Endothelial cell of umbilical vein (primary cell): Measurements from ENCODE around the gene CCDC38. TPM values are rescaled to one million over a fixed set of nuclear protein-coding genes. Genes with fewer than 3 reads are reported as not detected.

ENCODE experiments used
- BruUV-seq: library from RNA; stranded (reverse); fragments of 400-500 nt; replicated peaks from 2 replicates; lab custom pipeline; 2021; lab: Mats Ljungman, UMichigan
- CTCF ChIA-PET: fragments of 300-600, 350-600 bp; sonication (Branson Sonifier 250); formaldehyde crosslinking; loops from one replicate; lab custom pipeline; 2021; ENCODE audit warnings: antibody characterized with exemption, inconsistent platforms; lab: Charles Lee
- POLR2A ChIA-PET: fragments of 300-600, 350-600 bp; sonication (Branson Sonifier 250); formaldehyde crosslinking; loops from one replicate; lab custom pipeline; 2021; ENCODE audit warnings: antibody characterized with exemption, inconsistent platforms; lab: Charles Lee
- DNase-seq: peaks from one replicate; pipeline ENCODE4 v3.0.0-alpha.2; 2011; ENCODE audit warnings: low read depth, low spot score
- FAIRE-seq: peaks from 2 replicates; lab custom pipeline; 2011; peaks lifted over from hg19 to GRCh38; lab: Jason Lieb, UNC
- H2AFZ ChIP-seq: 2 replicates; pipeline ENCODE4 v1.6.0; 2012; ENCODE audit warnings: low read depth, low read length, control low read depth, inconsistent platforms
- H3K27ac ChIP-seq: 2 replicates; pipeline ENCODE4 v1.5.1; 2011; ENCODE audit warnings: low read depth, mild to moderate bottlenecking, control low read depth, low read length, moderate library complexity; ENCODE audit not compliant: insufficient read depth
- H3K27me3 ChIP-seq, 2 experiments: 2 replicates each; pipeline versions ENCODE4 v1.6.0 to v1.6.1; 2011; ENCODE audit warnings: low read length in 2 of 2, mixed read lengths in 1 of 2; ENCODE audit not compliant: control insufficient read depth in 2 of 2, insufficient read depth in 2 of 2
- H3K36me3 ChIP-seq, 2 experiments: 2 replicates in 1 of 2; 3 replicates in 1 of 2; pipeline ENCODE4 v1.5.1; 2011; ENCODE audit warnings: low read length in 2 of 2, mild to moderate bottlenecking in 1 of 2, moderate library complexity in 1 of 2; ENCODE audit not compliant: control insufficient read depth in 2 of 2, insufficient read depth in 2 of 2; ENCODE audit errors: extremely low read depth in 1 of 2
- H3K4me1 ChIP-seq: 3 replicates; pipeline ENCODE4 v1.5.1; 2011; ENCODE audit warnings: mild to moderate bottlenecking, low read length; ENCODE audit not compliant: control insufficient read depth, insufficient read depth; ENCODE audit errors: extremely low read depth
- H3K4me2 ChIP-seq: 2 replicates; pipeline ENCODE4 v1.6.1; 2011; ENCODE audit warnings: low read length, control low read depth, mixed read lengths; ENCODE audit not compliant: insufficient read depth
- H3K4me3 ChIP-seq, 3 experiments: fragments of 200-600 bp in 1 of 3; sonication (generic), shearing (Covaris generic) in 1 of 3; replicated peaks in 1 of 3; 2 replicates each; pipeline ENCODE4 v1.5.1; 2011 to 2016; ENCODE audit warnings: control low read depth in 3 of 3, low read length in 3 of 3, mild to moderate bottlenecking in 2 of 3, inconsistent platforms in 1 of 3, low read depth in 1 of 3, moderate library complexity in 1 of 3; ENCODE audit not compliant: insufficient read depth in 1 of 3
- H3K79me2 ChIP-seq: 2 replicates; pipeline ENCODE4 v1.6.0; 2012; ENCODE audit warnings: low read length, inconsistent platforms; ENCODE audit not compliant: control insufficient read depth, insufficient read depth
- H3K9ac ChIP-seq: replicated peaks from 2 replicates; pipeline ENCODE3; 2011; ENCODE audit warnings: low read length, control low read depth; ENCODE audit not compliant: insufficient read depth; ENCODE audit errors: extremely low read depth
- H3K9me1 ChIP-seq: replicated peaks from 3 replicates; pipeline ENCODE4 v1.6.0; 2011; ENCODE audit warnings: mild to moderate bottlenecking, low read length; ENCODE audit not compliant: control insufficient read depth, insufficient read depth; ENCODE audit errors: extremely low read depth
- H3K9me3 ChIP-seq: replicated peaks from 2 replicates; pipeline ENCODE4 v1.5.1; 2012; ENCODE audit warnings: low read length, inconsistent platforms; ENCODE audit not compliant: control insufficient read depth, insufficient read depth
- H4K20me1 ChIP-seq: replicated peaks from 2 replicates; pipeline ENCODE3; 2011; ENCODE audit warnings: mild to moderate bottlenecking, low read length; ENCODE audit not compliant: control insufficient read depth, insufficient read depth; ENCODE audit errors: extremely low read depth
- CTCF ChIP-seq, 2 donors: IDR thresholded peaks; 1 replicate in 1 of 2; 2 replicates in 1 of 2; pipeline ENCODE4 v1.5.1; 2011; ENCODE audit warnings: low read length in 2 of 2, mild to moderate bottlenecking in 2 of 2, moderate library complexity in 2 of 2, control low read depth in 1 of 2, inconsistent platforms in 1 of 2, low read depth in 1 of 2; ENCODE audit not compliant: insufficient read depth in 1 of 2; ENCODE audit errors: extremely low read depth in 1 of 2
- EZH2 ChIP-seq: IDR thresholded peaks from 2 replicates; pipeline ENCODE4 v1.6.1; 2012; ENCODE audit warnings: borderline replicate concordance, low read depth, mild to moderate bottlenecking, moderate library complexity, low read length, inconsistent platforms; ENCODE audit not compliant: severe bottlenecking
- FOS ChIP-seq: IDR thresholded peaks from 2 replicates; pipeline ENCODE4 v1.6.1; 2011; ENCODE audit warnings: mild to moderate bottlenecking, low read length, moderate library complexity, borderline replicate concordance; ENCODE audit not compliant: insufficient read depth
- GATA2 ChIP-seq: IDR thresholded peaks from 2 replicates; pipeline ENCODE4 v1.7.0; 2011; ENCODE audit warnings: low read depth, mild to moderate bottlenecking, moderate library complexity, mixed read lengths, low read length; ENCODE audit not compliant: insufficient read length, insufficient read depth
- JUN ChIP-seq: IDR thresholded peaks from 2 replicates; pipeline ENCODE4 v1.6.1; 2011; ENCODE audit warnings: borderline replicate concordance, low read depth; ENCODE audit not compliant: insufficient read length, insufficient read depth
- MAX ChIP-seq: IDR thresholded peaks from 2 replicates; pipeline ENCODE4 v1.6.1; 2011; ENCODE audit not compliant: insufficient read depth, insufficient read length
- MYC ChIP-seq: IDR thresholded peaks from one replicate; pipeline ENCODE4 v1.6.1; 2011; ENCODE audit warnings: mild to moderate bottlenecking, low read depth, low read length
- POLR2A ChIP-seq: IDR thresholded peaks from 2 replicates; pipeline ENCODE4 v1.6.1; 2012; ENCODE audit warnings: low read depth, mild to moderate bottlenecking, control low read depth, low read length
- POLR2AphosphoS5 ChIP-seq: IDR thresholded peaks from 2 replicates; pipeline ENCODE4 v1.6.1; 2012; ENCODE audit warnings: low read depth, mild to moderate bottlenecking, control low read depth, low read length, moderate library complexity; ENCODE audit not compliant: insufficient read depth
- dilution Hi-C: fragments of 300-500 bp; cut with MboI; formaldehyde crosslinking; loops from one replicate; pipeline ENCODE4 v1.15.0; 2019; ENCODE audit warnings: low sequenced_read_pairs; ENCODE audit not compliant: extremely low pct_ligation_motif_present
- intact Hi-C: fragments of 100-400 bp; cut with micrococcal nuclease; formaldehyde crosslinking; loops from one replicate; pipeline ENCODE4 v1.10.0; 2022
- polyA plus RNA-seq, 4 experiments: library from polyadenylated mRNA; depleted of rRNA in 3 of 4; stranded (reverse) in 3 of 4; unstranded in 1 of 4; fragments of >200 nt; gene quantifications; 2 replicates each; pipeline versions ENCODE4 v1.2.1 to v1.2.3, GENCODE V29; 2011 to 2012; ENCODE audit warnings: missing spikeins in 1 of 4
- total RNA-seq: library from RNA; stranded (reverse); gene quantifications from 2 replicates; pipeline ENCODE4 v1.2.3, GENCODE V29; 2021

The CCDC38 gene
- total and polyA plus RNA-seq, 2 donors (not counting 3 experiments of a cell fraction or from before 2014, with no cell fraction given) = not detected

- ChIA-PET POLR2A (no interaction called here), CTCF (interaction anchor here (0.8 to 1.8 kb wide), 5 partner anchors 8 to 90 kb away, joined by 3 to 12 read pairs (median 4); no protein-coding TSS in a partner anchor)
- H3K4me2 ChIP-seq = peak overlapping the region; percentile 55
- H3K9me1 ChIP-seq = no peaks in the 10 kb centered on the region
- H3K4me1 ChIP-seq = no peaks in the 10 kb centered on the region
- dilution Hi-C loops (no loop called here), intact Hi-C loops (no loop called here)
- BruUV-seq = no TSS peak
- peaks cover 3 to 6% of the 10 kb centered on the region in 2 experiments for H3K27me3 ChIP-seq
- H3K9me3 ChIP-seq = no peaks in the 10 kb centered on the region
- H3K9ac ChIP-seq = no peak overlapping the region
- no peaks in the 10 kb centered on the region for H3K79me2 ChIP-seq
- H3K27ac ChIP-seq = no peak overlapping the region
- FAIRE-seq (no peak), DNase-seq (peak; percentile 40)
- H2AFZ ChIP-seq = no peak overlapping the region
- H3K4me3 ChIP-seq = no peak overlapping the region
- TF ChIP-seq MYC (no peak), POLR2A (no peak), FOS (no peak), MAX (no peak), GATA2 (no peak), JUN (no peak), CTCF (IDR thresholded peaks at IDR 0.05; ENCODE audit: extremely low read depth in 1 of 2, insufficient read depth in 1 of 2, low read depth in 1 of 2, low read length in 2 of 2) (no peak), POLR2AphosphoS5 (no peak), EZH2 (no peak)
- H3K36me3 ChIP-seq = no peaks in the 10 kb centered on the region
- H4K20me1 ChIP-seq = no peaks in the 10 kb centered on the region
Measured at GRCh38 chr12:95908573-95908972, 33.8 kb downstream of the CCDC38 start.
